Osteocyte (in vitro differentiated cells): ENCODE measurements around the gene BNIP1. TPM values are rescaled to one million over a fixed set of nuclear protein-coding genes. Genes with fewer than 3 reads are reported as not detected.

Experiments used
- DNase-seq: peaks from one replicate; pipeline ENCODE4 v3.0.0; 2021; ENCODE audit warnings: mixed read lengths; ENCODE audit not compliant: unreplicated experiment; ENCODE audit errors: extremely low spot score
- H3K27ac Mint-ChIP-seq: one replicate; pipeline ENCODE4 v1.8.0; 2021; ENCODE audit warnings: mild to moderate bottlenecking, mixed read lengths; ENCODE audit not compliant: unreplicated experiment
- H3K27me3 Mint-ChIP-seq: one replicate; pipeline ENCODE4 v1.8.0; 2021; ENCODE audit warnings: mixed read lengths; ENCODE audit not compliant: unreplicated experiment
- H3K36me3 Mint-ChIP-seq: one replicate; pipeline ENCODE4 v1.8.0; 2021; ENCODE audit warnings: mixed read lengths; ENCODE audit not compliant: unreplicated experiment
- H3K4me1 Mint-ChIP-seq: one replicate; pipeline ENCODE4 v1.8.0; 2021; ENCODE audit warnings: mixed read lengths; ENCODE audit not compliant: unreplicated experiment
- H3K4me3 Mint-ChIP-seq: one replicate; pipeline ENCODE4 v1.8.0; 2021; ENCODE audit warnings: mild to moderate bottlenecking, moderate library complexity, mixed read lengths; ENCODE audit not compliant: unreplicated experiment
- H3K9me3 Mint-ChIP-seq: one replicate; pipeline ENCODE4 v1.8.0; 2021; ENCODE audit warnings: mixed read lengths; ENCODE audit not compliant: unreplicated experiment
- CTCF ChIP-seq: fragments of 200-600 bp; sonication (generic); IDR thresholded peaks from 2 replicates; pipeline ENCODE4 v1.5.0; 2021; ENCODE audit warnings: antibody characterized with exemption, mild to moderate bottlenecking, moderate library complexity
- total RNA-seq: library from RNA; stranded (reverse); gene quantifications from 2 replicates; pipeline ENCODE4 v1.2.1, GENCODE V29; 2021

The BNIP1 gene
- total RNA-seq, 1 donor from 2014 or later, result 10.5 TPM

GRCh38 chr5:173139631-173140030 is 4.7 kb upstream of the BNIP1 start:
- Mint-ChIP-seq H3K27me3 (no peaks in the 10 kb centered on the region), H3K4me1 (peaks cover 5% of the 10 kb centered on the region), H3K36me3 (peaks cover 20% of the 10 kb centered on the region), H3K9me3 (no peaks in the 10 kb centered on the region), H3K27ac (no peak overlapping the region), H3K4me3 (no peak overlapping the region)
- no peak for DNase-seq
- TF ChIP-seq CTCF, result no peak

- no peak for TF ChIP-seq CTCF
- no peaks in the 10 kb centered on the region for H3K9me3 Mint-ChIP-seq
- no peak for DNase-seq
- no peaks in the 10 kb centered on the region for H3K27me3 Mint-ChIP-seq
- H3K27ac Mint-ChIP-seq, result no peak overlapping the region
- no peak overlapping the region for H3K4me3 Mint-ChIP-seq
- H3K4me1 Mint-ChIP-seq, result peaks cover 13% of the 10 kb centered on the region
- H3K36me3 Mint-ChIP-seq, result peaks cover 15% of the 10 kb centered on the region
Observed at GRCh38 chr5:173140769-173141168, 3.6 kb upstream of the BNIP1 start.

GRCh38 chr5:173143567-173143966 is 764 bp upstream of the BNIP1 start:
- Mint-ChIP-seq H3K4me1 (peaks cover 14% of the 10 kb centered on the region), H3K27ac (no peak overlapping the region), H3K27me3 (no peaks in the 10 kb centered on the region), H3K9me3 (no peaks in the 10 kb centered on the region), H3K36me3 (peaks cover 11% of the 10 kb centered on the region), H3K4me3 (no peak overlapping the region)
- DNase-seq, result no peak
- TF ChIP-seq CTCF, result no peak

GRCh38 chr5:173148354-173148753 is 4.0 kb downstream of the BNIP1 start:
- Mint-ChIP-seq H3K9me3 (no peaks in the 10 kb centered on the region), H3K27ac (no peak overlapping the region), H3K36me3 (peaks cover 25% of the 10 kb centered on the region), H3K27me3 (no peaks in the 10 kb centered on the region), H3K4me1 (peaks cover 14% of the 10 kb centered on the region), H3K4me3 (no peak overlapping the region)
- no peak for TF ChIP-seq CTCF
- DNase-seq, result no peak

GRCh38 chr5:173152547-173152946 is 8.2 kb downstream of the BNIP1 start:
- no peaks in the 10 kb centered on the region for H3K27me3 Mint-ChIP-seq
- no peak for DNase-seq
- H3K4me1 Mint-ChIP-seq, result no peaks in the 10 kb centered on the region
- peaks cover 37% of the 10 kb centered on the region for H3K36me3 Mint-ChIP-seq
- no peak for TF ChIP-seq CTCF
- no peak overlapping the region for H3K4me3 Mint-ChIP-seq
- no peaks in the 10 kb centered on the region for H3K9me3 Mint-ChIP-seq
- no peak overlapping the region for H3K27ac Mint-ChIP-seq
